ENCODE results near the gene SOBP.

Gene SOBP

DNA sequence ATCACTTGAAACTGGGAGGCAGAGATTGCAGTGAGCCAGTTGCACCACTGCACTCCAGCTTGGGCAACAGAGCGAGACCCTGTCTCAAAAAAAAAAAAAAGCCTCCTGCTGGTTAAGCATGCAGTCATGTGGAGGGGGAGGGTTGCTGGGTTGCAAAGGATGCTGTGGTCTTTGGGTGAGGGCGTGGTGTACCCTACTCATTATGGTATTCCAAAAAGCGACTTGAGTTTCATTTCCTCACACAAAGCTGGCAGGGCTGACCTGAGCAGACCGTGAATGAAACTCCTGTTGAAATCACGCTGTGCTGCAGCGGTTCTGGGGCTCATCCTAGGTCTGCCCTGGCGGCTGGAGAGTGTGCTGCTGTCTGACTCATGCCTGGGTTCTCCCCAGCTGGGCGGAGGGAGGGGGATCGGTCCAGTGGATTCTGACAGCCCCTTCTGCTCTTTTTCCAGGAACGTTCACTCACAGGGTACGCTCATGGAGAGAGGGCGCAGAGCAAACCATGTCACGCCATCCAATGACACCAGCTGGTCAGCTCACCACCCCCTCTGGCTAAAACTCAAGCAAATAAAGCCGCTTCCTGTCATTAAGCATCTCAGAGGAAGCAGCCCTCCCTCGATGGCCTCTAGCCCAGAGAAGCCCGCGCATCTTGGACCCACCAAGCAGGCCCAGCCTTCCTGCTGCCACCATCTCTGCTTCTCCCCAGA lies 168.0 kb downstream of the SOBP start:
- in situ Hi-C loops (cut with MboI; ENCODE audit: low pct_unique_long_range_greater_than_20kb, low sequenced_read_pairs, unreplicated experiment) = no loop called here
- TF ChIP-seq, protein P1, sequence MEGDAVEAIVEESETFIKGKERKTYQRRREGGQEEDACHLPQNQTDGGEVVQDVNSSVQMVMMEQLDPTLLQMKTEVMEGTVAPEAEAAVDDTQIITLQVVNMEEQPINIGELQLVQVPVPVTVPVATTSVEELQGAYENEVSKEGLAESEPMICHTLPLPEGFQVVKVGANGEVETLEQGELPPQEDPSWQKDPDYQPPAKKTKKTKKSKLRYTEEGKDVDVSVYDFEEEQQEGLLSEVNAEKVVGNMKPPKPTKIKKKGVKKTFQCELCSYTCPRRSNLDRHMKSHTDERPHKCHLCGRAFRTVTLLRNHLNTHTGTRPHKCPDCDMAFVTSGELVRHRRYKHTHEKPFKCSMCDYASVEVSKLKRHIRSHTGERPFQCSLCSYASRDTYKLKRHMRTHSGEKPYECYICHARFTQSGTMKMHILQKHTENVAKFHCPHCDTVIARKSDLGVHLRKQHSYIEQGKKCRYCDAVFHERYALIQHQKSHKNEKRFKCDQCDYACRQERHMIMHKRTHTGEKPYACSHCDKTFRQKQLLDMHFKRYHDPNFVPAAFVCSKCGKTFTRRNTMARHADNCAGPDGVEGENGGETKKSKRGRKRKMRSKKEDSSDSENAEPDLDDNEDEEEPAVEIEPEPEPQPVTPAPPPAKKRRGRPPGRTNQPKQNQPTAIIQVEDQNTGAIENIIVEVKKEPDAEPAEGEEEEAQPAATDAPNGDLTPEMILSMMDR (IDR thresholded peaks at IDR 0.05; ENCODE audit: extremely low read depth, insufficient read depth, missing control alignments) = no peak
- peak; percentile 64 for DNase-seq (ENCODE audit: low spot score)

DNA sequence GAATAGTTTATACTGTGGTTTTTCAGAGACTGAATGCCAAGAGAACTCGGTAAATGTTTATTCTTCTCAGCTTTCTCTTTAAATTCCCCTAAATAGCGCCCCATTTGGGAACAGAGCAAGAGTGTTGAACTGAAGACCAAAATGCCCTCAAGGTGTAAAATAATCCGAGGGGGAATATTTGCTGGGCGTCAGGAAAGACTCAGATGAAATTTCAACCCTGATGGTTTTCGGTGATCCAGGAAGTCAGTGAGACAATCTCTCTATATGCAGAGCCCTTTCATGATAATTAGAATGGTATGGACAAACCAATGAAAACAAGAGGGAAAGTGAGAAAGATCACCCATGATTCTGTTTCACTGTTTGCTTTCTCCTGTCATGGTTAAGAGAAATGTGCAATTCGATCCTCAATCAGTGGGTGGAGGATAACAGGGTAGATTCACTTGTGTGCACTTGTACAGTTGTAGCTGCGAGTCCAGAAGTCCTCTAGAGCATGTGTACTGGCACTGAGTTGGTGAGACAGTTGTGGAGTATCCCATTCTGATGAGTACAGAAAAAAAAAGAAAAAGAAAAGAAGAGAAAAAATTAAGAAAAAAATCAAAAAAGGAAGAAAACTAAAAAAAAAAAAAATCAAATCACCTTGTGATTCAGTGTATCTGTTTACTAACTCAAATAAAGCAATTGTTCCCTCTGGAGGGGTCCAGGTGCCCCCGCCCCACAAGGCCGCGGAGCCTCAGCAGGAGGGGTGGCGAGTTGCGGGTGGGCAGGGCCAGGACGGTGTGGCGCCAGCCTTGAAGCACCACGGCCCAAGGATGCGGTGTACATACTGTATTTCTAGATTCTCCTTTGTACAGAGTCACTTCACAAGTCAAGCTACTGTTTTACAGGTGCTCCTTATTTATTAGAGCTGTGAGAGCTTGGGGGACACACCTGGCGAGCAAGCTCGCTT lies 169.3 kb downstream of the SOBP start:
- no peak for DNase-seq (ENCODE audit: low spot score)
- TF ChIP-seq, protein P1 (IDR thresholded peaks at IDR 0.05; ENCODE audit: extremely low read depth, insufficient read depth, missing control alignments) = no peak
- in situ Hi-C loops (cut with MboI; ENCODE audit: low pct_unique_long_range_greater_than_20kb, low sequenced_read_pairs, unreplicated experiment) = no loop called here

- TF ChIP-seq, protein P1 (IDR thresholded peaks at IDR 0.05; ENCODE audit: extremely low read depth, insufficient read depth, missing control alignments) = no peak
- in situ Hi-C loops (cut with MboI; ENCODE audit: low pct_unique_long_range_greater_than_20kb, low sequenced_read_pairs, unreplicated experiment) = no loop called here
- no peak for DNase-seq (ENCODE audit: low spot score)
These were observed 170.9 kb downstream of the SOBP start for GRCh38 chr6:107660839-107661238.

- TF ChIP-seq, protein P1 (IDR thresholded peaks at IDR 0.05; ENCODE audit: extremely low read depth, insufficient read depth, missing control alignments) = no peak
- in situ Hi-C loops (cut with MboI; ENCODE audit: low pct_unique_long_range_greater_than_20kb, low sequenced_read_pairs, unreplicated experiment) = no loop called here
- DNase-seq (ENCODE audit: low spot score) = no peak
These were observed 171.4 kb downstream of the SOBP start for GRCh38 chr6:107661291-107661690.

GRCh38 chr6:107662333-107662732 lies 172.4 kb downstream of the SOBP start:
- in situ Hi-C loops (cut with MboI; ENCODE audit: low pct_unique_long_range_greater_than_20kb, low sequenced_read_pairs, unreplicated experiment) = no loop called here
- DNase-seq (ENCODE audit: low spot score) = no peak
- TF ChIP-seq, protein P1 (IDR thresholded peaks at IDR 0.05; ENCODE audit: extremely low read depth, insufficient read depth, missing control alignments) = no peak

GRCh38 chr6:107663308-107663707 lies 173.4 kb downstream of the SOBP start:
- TF ChIP-seq, protein P1 (IDR thresholded peaks at IDR 0.05; ENCODE audit: extremely low read depth, insufficient read depth, missing control alignments) = no peak
- in situ Hi-C loops (cut with MboI; ENCODE audit: low pct_unique_long_range_greater_than_20kb, low sequenced_read_pairs, unreplicated experiment) = no loop called here
- DNase-seq (ENCODE audit: low spot score) = no peak

Measured in GM13977 (cell line).